BLaER1 treated with 17β-estradiol and CSF1 and Interleukin-3, amounts not matched to agents 10 nM and 100 nM (cell line): ENCODE data around the gene FSCN2.

Source experiments
- H3K27ac ChIP-seq, 11 experiments: shearing (Covaris generic); formaldehyde crosslinking; 2 replicates each; pipeline ENCODE4 v1.8.1; 2022
- H3K27me3 ChIP-seq, 11 experiments: shearing (Covaris generic); formaldehyde crosslinking; 2 replicates each; pipeline ENCODE4 v1.8.1; 2022
- H3K36me3 ChIP-seq, 11 experiments: shearing (Covaris generic); formaldehyde crosslinking; 2 replicates each; pipeline ENCODE4 v1.8.1; 2022
- H3K4me1 ChIP-seq, 10 experiments: shearing (Covaris generic); formaldehyde crosslinking; 2 replicates each; pipeline ENCODE4 v1.8.1; 2022
- H3K4me2 ChIP-seq, 11 experiments: shearing (Covaris generic); formaldehyde crosslinking; 2 replicates each; pipeline ENCODE4 v1.8.1; 2022
- H3K4me3 ChIP-seq, 10 experiments: shearing (Covaris generic); formaldehyde crosslinking; 2 replicates each; pipeline ENCODE4 v1.8.1; 2022
- H3K9ac ChIP-seq, 11 experiments: shearing (Covaris generic); formaldehyde crosslinking; 2 replicates each; pipeline ENCODE4 v1.8.1; 2022
- H3K9me3 ChIP-seq, 11 experiments: shearing (Covaris generic); formaldehyde crosslinking; replicated peaks in 1 of 11; 2 replicates each; pipeline ENCODE4 v1.8.1; 2022
- H4K20me1 ChIP-seq, 11 experiments: shearing (Covaris generic); formaldehyde crosslinking; 2 replicates each; pipeline ENCODE4 v1.8.1; 2022
- Cebpa-rat ChIP-seq, 11 experiments: shearing (Covaris generic); IDR thresholded peaks; 2 replicates each; pipeline ENCODE4 v1.8.1; 2022

Gene FSCN2

DNA sequence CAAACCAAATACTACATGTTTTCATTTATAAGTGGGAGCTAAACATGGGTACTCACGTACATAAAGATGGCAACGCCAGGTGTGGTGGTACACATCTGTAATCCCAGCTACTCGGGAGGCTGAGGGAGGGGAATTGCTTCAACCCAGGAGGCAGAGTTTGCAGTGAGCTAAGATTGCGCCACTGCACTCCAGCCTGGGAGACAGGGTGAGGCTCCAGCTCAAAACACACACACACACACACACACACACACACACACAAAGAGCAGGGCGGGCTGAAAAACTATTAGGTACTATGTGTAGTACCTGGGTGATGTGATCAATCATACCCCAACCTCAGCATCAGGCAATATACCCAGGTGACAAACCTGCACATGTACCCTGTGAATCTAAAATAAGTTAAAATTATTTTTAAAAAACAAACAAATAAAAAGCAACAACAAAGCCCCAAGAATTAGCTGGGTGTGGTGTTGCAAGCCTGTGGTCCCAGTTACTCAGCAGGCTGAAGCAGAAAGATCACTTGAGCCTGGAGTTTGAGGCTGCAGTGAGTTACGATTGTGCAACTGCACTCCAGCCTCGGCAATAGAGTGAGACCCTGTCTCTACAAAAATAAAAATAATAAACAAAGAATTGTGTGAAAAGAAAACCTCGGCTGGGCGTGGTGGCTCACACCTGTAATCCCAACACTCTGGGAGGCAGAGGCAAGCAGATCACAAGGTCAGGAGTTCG lies 35.8 kb downstream of the FSCN2 start:
- Histone ChIP-seq H3K27ac (peak overlapping the region in 4 of 11 experiments; percentile 7 to 85 (median 53); a peak in 6 of 22 replicates), H3K4me2 (peak overlapping the region in 3 of 11 experiments; percentile 25 to 40 (median 39); a peak in 4 of 22 replicates), H3K4me1 (peaks cover 38 to 98% (median 64%) of the 10 kb centered on the region in 10 experiments), H3K27me3 (no peaks in the 10 kb centered on the region), H3K9me3 (no peaks in the 10 kb centered on the region), H3K4me3 (no peak overlapping the region), H4K20me1 (peaks cover 16 to 64% (median 39%) of the 10 kb centered on the region in 11 experiments; a peak in 20 of 22 replicates), H3K9ac (peak overlapping the region in 3 of 11 experiments; percentile 17 to 46 (median 21); a peak in 4 of 22 replicates), H3K36me3 (peaks cover 83 to 100% (median 98%) of the 10 kb centered on the region in 11 experiments)
- peak in 7 of 11 experiments; percentile 39 to 83 (median 58); a peak in 8 of 22 replicates for TF ChIP-seq Cebpa-rat (IDR thresholded peaks at IDR 0.05)

DNA sequence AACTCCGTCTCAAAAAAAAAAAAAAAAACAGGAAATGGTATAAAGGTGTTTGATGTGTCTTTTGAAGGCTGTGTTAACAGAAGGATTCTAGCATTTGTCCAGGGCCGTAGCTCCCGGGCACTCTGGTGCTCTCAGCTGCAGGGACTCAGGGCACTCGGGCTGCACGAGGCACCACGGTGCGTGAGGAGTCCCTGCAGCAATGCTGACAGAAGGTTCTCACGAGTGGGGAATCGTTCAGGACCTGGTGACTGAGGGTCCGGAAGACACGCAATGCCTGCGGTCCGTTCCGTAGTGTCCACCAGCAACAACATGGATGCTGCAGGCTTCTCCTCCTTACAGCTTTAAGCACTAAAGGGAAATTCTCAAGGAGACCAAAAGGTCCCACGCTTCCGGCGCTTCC lies 36.6 kb downstream of the FSCN2 start:
- peak overlapping the region in 4 of 11 experiments; percentile 1 to 85 (median 53); a peak in 7 of 22 replicates for H3K27ac ChIP-seq
- no peaks in the 10 kb centered on the region for H3K27me3 ChIP-seq
- H3K36me3 ChIP-seq, result peaks cover 86 to 100% (median 98%) of the 10 kb centered on the region in 11 experiments
- H3K9me3 ChIP-seq, result no peaks in the 10 kb centered on the region
- peaks cover 21 to 64% (median 43%) of the 10 kb centered on the region in 11 experiments; a peak in 20 of 22 replicates for H4K20me1 ChIP-seq
- H3K4me2 ChIP-seq, result peak overlapping the region in 3 of 11 experiments; percentile 25 to 40 (median 39); a peak in 3 of 22 replicates
- H3K4me3 ChIP-seq, result no peak overlapping the region
- TF ChIP-seq Cebpa-rat (IDR thresholded peaks at IDR 0.05), result no peak
- H3K4me1 ChIP-seq, result peaks cover 38 to 90% (median 58%) of the 10 kb centered on the region in 10 experiments
- peak overlapping the region in 2 of 11 experiments; percentile 17 to 46; a peak in 4 of 22 replicates for H3K9ac ChIP-seq

GRCh38 chr17:81565231-81565630 lies 37.1 kb downstream of the FSCN2 start:
- Histone ChIP-seq H3K4me3 (no peak overlapping the region), H3K9ac (0 out of 22 replicates have a peak overlapping the region, but pooled peaks of 1 of the 11 experiments have one; percentile 46), H3K27me3 (no peaks in the 10 kb centered on the region), H3K4me1 (peaks cover 38 to 86% (median 56%) of the 10 kb centered on the region in 10 experiments), H4K20me1 (peaks cover 21 to 66% (median 47%) of the 10 kb centered on the region in 11 experiments; a peak in 20 of 22 replicates), H3K9me3 (no peaks in the 10 kb centered on the region), H3K36me3 (peaks cover 86 to 100% (median 98%) of the 10 kb centered on the region in 11 experiments), H3K4me2 (peak overlapping the region in 2 of 11 experiments; percentile 39 to 40; a peak in 4 of 22 replicates), H3K27ac (peak overlapping the region in 3 of 11 experiments; percentile 60 to 85 (median 68); a peak in 4 of 22 replicates)
- TF ChIP-seq Cebpa-rat (IDR thresholded peaks at IDR 0.05), result no peak

DNA sequence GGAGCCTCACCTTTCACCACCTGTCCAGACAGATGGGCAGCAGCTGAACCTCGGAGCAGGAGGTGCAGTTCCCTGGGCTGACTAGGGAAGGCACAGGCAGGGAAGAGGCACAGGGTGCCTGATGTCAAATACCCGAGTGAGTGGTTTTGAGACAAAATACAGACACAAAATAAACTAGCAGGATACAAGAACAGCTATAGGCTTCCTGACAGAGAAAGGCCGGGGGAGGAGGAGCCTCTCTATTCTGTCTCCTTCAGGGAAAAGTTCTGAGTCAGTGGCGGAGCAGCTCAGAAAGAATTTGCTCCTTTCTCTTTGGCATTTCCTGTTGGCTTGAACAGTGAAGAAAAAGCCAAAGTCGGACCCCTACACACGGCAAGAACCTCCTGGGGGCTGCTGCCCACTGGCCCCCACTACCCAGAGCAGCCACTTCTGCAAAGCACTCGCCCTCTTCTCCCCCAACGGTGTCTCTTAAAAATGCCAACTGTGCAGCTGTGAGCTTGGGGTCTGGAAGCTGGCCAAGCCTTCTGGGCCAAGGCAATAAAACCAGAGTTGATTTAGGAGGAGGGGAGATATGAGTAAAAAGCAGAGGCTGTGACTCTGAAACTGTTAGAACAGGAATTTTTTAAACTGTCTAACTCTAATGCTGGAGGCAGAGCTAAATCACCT lies 38.4 kb downstream of the FSCN2 start:
- H3K4me1 ChIP-seq, result peaks cover 26 to 72% (median 43%) of the 10 kb centered on the region in 10 experiments
- no peaks in the 10 kb centered on the region for H3K27me3 ChIP-seq
- peak overlapping the region; percentile 29 to 66 (median 49); a peak in 21 of 22 replicates for H3K9ac ChIP-seq
- peaks cover 27 to 68% (median 61%) of the 10 kb centered on the region in 11 experiments; a peak in 20 of 22 replicates for H4K20me1 ChIP-seq
- H3K4me2 ChIP-seq, result peak overlapping the region; percentile 52 to 87 (median 68)
- H3K36me3 ChIP-seq, result peaks cover 95 to 100% (median 99%) of the 10 kb centered on the region in 11 experiments
- no peaks in the 10 kb centered on the region for H3K9me3 ChIP-seq
- no peak for TF ChIP-seq Cebpa-rat (IDR thresholded peaks at IDR 0.05)
- peak overlapping the region in 10 of 11 experiments; percentile 13 to 85 (median 49); a peak in 16 of 22 replicates for H3K27ac ChIP-seq
- 0 out of 20 replicates have a peak overlapping the region, but pooled peaks of 1 of the 10 experiments have one; percentile 6 for H3K4me3 ChIP-seq

DNA sequence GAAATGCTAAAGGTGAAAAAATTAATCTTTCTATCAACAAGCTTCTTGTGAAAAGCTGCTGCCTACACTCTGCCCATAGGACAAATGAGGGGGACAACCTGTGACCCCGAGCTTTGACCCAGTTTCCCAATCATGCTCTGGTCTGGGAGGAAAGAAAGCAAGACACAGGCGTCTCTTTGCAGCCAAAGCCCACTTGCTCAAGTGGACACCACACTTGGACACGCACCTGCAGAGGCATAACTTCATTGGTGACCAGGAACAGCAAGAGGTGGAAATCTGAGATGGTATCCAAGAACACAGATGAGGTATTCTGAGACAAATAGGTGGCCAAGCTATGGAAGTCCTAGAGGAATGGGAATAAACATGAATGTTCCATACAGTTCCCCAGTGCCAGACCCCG lies 39.0 kb downstream of the FSCN2 start:
- Histone ChIP-seq H3K4me2 (peak overlapping the region; percentile 52 to 87 (median 68)), H3K4me3 (no peak overlapping the region; a peak in 1 of 20 replicates), H3K27ac (peak overlapping the region in 9 of 11 experiments; percentile 13 to 85 (median 57); a peak in 12 of 22 replicates), H3K36me3 (peaks cover 95 to 100% (median 99%) of the 10 kb centered on the region in 11 experiments), H3K9ac (peak overlapping the region; percentile 12 to 66 (median 49); a peak in 18 of 22 replicates), H3K9me3 (no peaks in the 10 kb centered on the region), H3K27me3 (no peaks in the 10 kb centered on the region), H4K20me1 (peaks cover 29 to 72% (median 66%) of the 10 kb centered on the region in 11 experiments; a peak in 20 of 22 replicates), H3K4me1 (peaks cover 24 to 66% (median 37%) of the 10 kb centered on the region in 10 experiments)
- no peak for TF ChIP-seq Cebpa-rat (IDR thresholded peaks at IDR 0.05)

GRCh38 chr17:81568416-81568815 lies 40.2 kb downstream of the FSCN2 start:
- Histone ChIP-seq H3K27ac (no peak overlapping the region; a peak in 1 of 22 replicates), H3K9ac (peak overlapping the region in 2 of 11 experiments; percentile 5 to 20; a peak in 2 of 22 replicates), H3K4me1 (peaks cover 24 to 54% (median 33%) of the 10 kb centered on the region in 10 experiments), H3K4me3 (no peak overlapping the region), H3K4me2 (peak overlapping the region in 3 of 11 experiments; percentile 26 to 69 (median 65); a peak in 1 of 22 replicates), H3K9me3 (no peaks in the 10 kb centered on the region), H3K27me3 (no peaks in the 10 kb centered on the region), H4K20me1 (peaks cover 29 to 84% (median 72%) of the 10 kb centered on the region in 11 experiments; a peak in 20 of 22 replicates), H3K36me3 (peaks cover 95 to 100% (median 99%) of the 10 kb centered on the region in 11 experiments)
- no peak for TF ChIP-seq Cebpa-rat (IDR thresholded peaks at IDR 0.05)

DNA sequence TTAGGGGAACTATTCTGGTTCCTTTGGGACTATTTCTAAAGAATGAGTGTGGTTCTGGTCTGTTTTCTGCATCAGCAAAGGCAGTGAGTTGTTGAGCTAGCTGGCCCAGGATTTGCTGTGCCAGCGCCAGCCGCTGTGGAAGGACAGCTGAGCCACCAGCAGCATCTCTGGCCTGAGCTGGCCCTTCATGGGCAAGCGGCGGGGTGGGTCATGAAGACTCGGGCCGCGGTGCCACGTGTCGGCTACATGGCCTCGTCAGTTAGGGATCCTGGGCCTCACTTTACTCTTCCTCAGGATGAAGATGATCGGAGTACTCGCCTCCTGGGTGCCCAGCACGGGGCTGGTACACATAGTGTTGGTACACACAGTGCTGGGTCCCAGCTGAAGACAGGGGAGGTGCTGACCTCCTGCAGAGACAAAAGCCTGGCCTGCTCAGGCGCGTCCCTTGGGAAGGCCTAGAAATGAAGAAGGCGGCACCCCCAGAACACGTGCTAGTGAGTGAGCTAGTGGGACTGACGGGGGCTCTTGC lies 41.9 kb downstream of the FSCN2 start:
- Histone ChIP-seq H3K4me3 (no peak overlapping the region), H4K20me1 (peaks cover 29 to 100% (median 85%) of the 10 kb centered on the region in 11 experiments; a peak in 20 of 22 replicates), H3K4me2 (no peak overlapping the region), H3K36me3 (peaks cover 95 to 100% (median 98%) of the 10 kb centered on the region in 11 experiments), H3K27ac (no peak overlapping the region), H3K27me3 (no peaks in the 10 kb centered on the region), H3K9ac (peak overlapping the region in 1 of 11 experiments; percentile 13; a peak in 1 of 22 replicates), H3K4me1 (peaks cover 21 to 37% (median 29%) of the 10 kb centered on the region in 10 experiments), H3K9me3 (no peaks in the 10 kb centered on the region)
- no peak for TF ChIP-seq Cebpa-rat (IDR thresholded peaks at IDR 0.05)

DNA sequence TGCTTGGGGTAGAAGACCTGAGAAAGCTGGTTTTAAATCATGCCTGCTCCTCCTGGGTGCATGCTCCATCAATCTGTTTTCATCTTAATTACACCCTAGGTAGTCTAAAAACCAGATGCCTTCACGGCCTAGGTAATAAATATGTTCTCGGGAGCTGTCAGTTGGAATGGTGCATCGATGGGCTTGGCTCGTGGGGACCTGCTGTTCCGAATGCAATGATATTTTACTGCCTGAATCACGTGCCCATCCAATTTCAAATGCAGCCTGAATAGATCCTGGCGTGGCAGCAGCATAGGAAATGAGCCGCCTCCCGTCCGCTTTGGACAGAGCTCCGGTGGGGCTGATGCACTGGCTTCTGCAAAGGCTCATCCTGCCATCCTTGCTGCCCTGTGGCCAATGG lies 42.8 kb downstream of the FSCN2 start:
- TF ChIP-seq Cebpa-rat (IDR thresholded peaks at IDR 0.05), result no peak
- Histone ChIP-seq H3K4me1 (peaks cover 20 to 28% (median 26%) of the 10 kb centered on the region in 10 experiments), H3K4me3 (no peak overlapping the region), H3K27me3 (no peaks in the 10 kb centered on the region), H3K9ac (no peak overlapping the region), H3K36me3 (peaks cover 94 to 100% (median 98%) of the 10 kb centered on the region in 11 experiments), H3K9me3 (no peaks in the 10 kb centered on the region), H4K20me1 (peaks cover 25 to 100% (median 86%) of the 10 kb centered on the region in 11 experiments; a peak in 20 of 22 replicates), H3K27ac (no peak overlapping the region), H3K4me2 (no peak overlapping the region)
